ENCODE measurements around the gene MOV10L1.

MOV10L1 gene

GRCh38 chr22:50051930-50052329 lies 37.9 kb upstream of the MOV10L1 start:
- H2AFZ ChIP-seq (ENCODE audit: low read depth, low read length) = no peak overlapping the region
- no peaks in the 10 kb centered on the region for H3K27me3 ChIP-seq (ENCODE audit: insufficient read depth, low read length)
- H3K9me3 ChIP-seq (ENCODE audit: low read length) = no peaks in the 10 kb centered on the region
- H3K4me3 ChIP-seq (ENCODE audit: low read length) = no peak overlapping the region
- no peaks in the 10 kb centered on the region for H3K4me1 ChIP-seq (ENCODE audit: insufficient read depth, low read length)
- H3K36me3 ChIP-seq (ENCODE audit: insufficient read depth, low read length) = no peaks in the 10 kb centered on the region

DNA sequence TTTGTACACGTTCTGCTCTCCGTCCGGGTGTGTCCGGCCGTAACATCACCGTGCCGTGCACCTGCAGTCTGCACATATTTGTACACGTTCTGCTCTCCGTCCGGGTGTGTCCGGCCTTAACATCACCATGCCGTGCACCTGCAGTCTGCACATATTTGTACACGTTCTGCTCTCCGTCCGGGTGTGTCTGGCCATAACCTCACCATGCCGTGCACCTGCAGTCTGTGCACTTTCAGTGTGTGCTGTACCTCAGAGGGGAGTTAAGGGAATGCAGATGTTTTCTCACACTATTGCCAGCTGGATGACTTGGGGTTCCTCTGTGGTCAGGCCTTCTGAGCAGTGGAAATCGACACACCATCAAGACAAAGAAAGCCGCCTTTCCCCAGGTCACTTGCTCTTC lies 35.9 kb upstream of the MOV10L1 start:
- Histone ChIP-seq H3K4me1 (ENCODE audit: insufficient read depth, low read length) (peaks cover 3% of the 10 kb centered on the region), H3K36me3 (ENCODE audit: insufficient read depth, low read length) (no peaks in the 10 kb centered on the region), H3K9me3 (ENCODE audit: low read length) (no peaks in the 10 kb centered on the region), H3K27me3 (ENCODE audit: insufficient read depth, low read length) (no peaks in the 10 kb centered on the region), H3K4me3 (ENCODE audit: low read length) (no peak overlapping the region), H2AFZ (ENCODE audit: low read depth, low read length) (no peak overlapping the region)

- H3K36me3 ChIP-seq (ENCODE audit: insufficient read depth, low read length) = no peaks in the 10 kb centered on the region
- peaks cover 10% of the 10 kb centered on the region for H3K4me1 ChIP-seq (ENCODE audit: insufficient read depth, low read length)
- no peak overlapping the region for H2AFZ ChIP-seq (ENCODE audit: low read depth, low read length)
- H3K9me3 ChIP-seq (ENCODE audit: low read length) = no peaks in the 10 kb centered on the region
- H3K27me3 ChIP-seq (ENCODE audit: insufficient read depth, low read length) = peaks cover 3% of the 10 kb centered on the region
- no peak overlapping the region for H3K4me3 ChIP-seq (ENCODE audit: low read length)
These were observed 33.4 kb upstream of the MOV10L1 start for GRCh38 chr22:50056214-50056972.

DNA sequence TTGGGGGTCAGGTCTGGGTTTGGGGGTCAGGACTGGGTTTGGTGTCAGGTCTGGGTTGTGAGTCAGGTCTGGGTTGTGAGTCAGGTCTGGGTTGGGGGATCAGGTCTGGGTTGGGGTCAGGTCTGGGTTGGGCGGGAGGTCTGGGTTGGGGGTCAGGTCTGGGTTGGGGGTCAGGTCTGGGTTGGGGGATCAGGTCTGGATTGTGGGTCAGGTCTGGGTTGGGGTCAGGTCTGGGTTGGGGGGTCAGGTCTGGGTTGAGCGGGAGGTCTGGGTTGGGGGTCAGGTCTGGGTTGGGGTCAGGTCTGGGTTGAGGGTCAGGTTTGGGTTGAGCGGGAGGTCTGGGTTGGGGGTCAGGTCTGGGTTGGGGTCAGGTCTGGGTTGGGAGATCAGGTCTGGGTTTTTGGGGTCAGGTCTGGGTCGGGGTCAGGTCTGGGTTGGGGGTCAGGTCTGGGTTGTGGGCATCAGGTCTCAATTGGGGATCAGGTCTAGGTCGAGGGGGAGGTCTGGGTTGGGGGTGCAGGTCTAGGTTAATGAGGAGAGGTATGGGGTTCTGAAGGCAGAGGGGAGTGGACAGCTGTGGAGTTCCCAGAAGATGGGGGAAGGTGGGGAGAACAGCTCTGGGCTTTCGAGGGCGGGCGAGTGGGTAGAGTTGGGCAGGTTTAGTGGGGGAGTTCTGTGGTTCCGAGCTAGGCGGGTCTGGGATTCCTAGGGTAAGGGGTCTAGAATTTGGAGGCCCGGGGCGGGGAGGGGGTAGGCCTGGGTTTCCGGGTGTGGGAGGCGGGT lies 32.3 kb upstream of the MOV10L1 start:
- Histone ChIP-seq H2AFZ (ENCODE audit: low read depth, low read length) (no peak overlapping the region), H3K36me3 (ENCODE audit: insufficient read depth, low read length) (no peaks in the 10 kb centered on the region), H3K4me3 (ENCODE audit: low read length) (no peak overlapping the region), H3K27me3 (ENCODE audit: insufficient read depth, low read length) (peaks cover 3% of the 10 kb centered on the region), H3K9me3 (ENCODE audit: low read length) (no peaks in the 10 kb centered on the region), H3K4me1 (ENCODE audit: insufficient read depth, low read length) (peaks cover 10% of the 10 kb centered on the region)

DNA sequence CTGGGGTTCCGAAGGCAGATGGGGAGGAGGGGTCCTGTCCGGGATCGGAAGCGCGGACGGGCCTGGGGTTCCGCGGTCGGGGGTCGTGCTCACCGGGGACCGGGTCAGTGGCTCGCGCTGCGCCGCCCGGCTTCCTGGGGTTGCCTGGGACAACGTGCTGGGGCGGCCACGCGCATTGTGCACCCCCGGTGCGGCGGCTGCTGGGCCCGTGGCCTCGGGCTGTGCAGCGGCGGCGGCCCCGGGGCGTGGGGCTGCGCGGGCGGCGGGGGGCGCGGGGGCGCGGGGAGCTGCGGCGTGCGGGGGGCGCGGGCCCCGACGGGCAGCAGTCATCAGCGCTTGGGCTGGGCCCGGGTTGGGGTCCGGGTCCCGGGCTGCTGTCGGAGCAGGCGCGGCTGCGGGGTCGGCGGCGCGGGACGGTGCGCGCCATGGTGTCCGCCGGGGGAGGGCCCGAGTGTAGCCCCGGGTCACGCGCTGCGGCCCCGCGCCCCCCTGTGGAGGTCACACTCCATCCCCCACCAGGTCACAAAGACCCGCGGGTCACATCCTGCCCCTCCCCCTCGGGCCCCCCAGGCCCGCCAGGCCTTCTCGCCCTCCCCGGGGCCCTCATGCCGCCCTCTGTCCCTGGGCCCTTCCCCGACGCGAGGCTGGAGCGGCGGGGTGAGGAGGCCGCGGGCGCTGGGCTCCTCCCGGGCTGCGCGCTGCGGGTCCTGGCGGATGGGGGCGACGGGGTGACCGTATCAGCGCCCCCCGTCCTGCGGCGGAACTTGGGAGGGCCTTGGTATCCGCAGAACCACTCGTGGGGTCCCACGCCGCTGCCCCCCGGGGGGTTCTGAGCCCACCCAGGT lies 31.5 kb upstream of the MOV10L1 start, which contains the start of gene TTLL8:
Gene TTLL8, minus strand, starts transcription at position 238 of the 845 bp plus-strand sequence.
- no peak within 1 kb of the TSS for H3K4me3 ChIP-seq (ENCODE audit: low read length)
- peak within 1 kb of the TSS; percentile 37 for H2AFZ ChIP-seq (ENCODE audit: low read depth, low read length)
- peaks cover 3% of the 10 kb centered on the region for H3K27me3 ChIP-seq (ENCODE audit: insufficient read depth, low read length)
- H3K9me3 ChIP-seq (ENCODE audit: low read length) = no peaks in the 10 kb centered on the region
- no peaks in the 10 kb centered on the region for H3K36me3 ChIP-seq (ENCODE audit: insufficient read depth, low read length)
- peaks cover 10% of the 10 kb centered on the region for H3K4me1 ChIP-seq (ENCODE audit: insufficient read depth, low read length)

DNA sequence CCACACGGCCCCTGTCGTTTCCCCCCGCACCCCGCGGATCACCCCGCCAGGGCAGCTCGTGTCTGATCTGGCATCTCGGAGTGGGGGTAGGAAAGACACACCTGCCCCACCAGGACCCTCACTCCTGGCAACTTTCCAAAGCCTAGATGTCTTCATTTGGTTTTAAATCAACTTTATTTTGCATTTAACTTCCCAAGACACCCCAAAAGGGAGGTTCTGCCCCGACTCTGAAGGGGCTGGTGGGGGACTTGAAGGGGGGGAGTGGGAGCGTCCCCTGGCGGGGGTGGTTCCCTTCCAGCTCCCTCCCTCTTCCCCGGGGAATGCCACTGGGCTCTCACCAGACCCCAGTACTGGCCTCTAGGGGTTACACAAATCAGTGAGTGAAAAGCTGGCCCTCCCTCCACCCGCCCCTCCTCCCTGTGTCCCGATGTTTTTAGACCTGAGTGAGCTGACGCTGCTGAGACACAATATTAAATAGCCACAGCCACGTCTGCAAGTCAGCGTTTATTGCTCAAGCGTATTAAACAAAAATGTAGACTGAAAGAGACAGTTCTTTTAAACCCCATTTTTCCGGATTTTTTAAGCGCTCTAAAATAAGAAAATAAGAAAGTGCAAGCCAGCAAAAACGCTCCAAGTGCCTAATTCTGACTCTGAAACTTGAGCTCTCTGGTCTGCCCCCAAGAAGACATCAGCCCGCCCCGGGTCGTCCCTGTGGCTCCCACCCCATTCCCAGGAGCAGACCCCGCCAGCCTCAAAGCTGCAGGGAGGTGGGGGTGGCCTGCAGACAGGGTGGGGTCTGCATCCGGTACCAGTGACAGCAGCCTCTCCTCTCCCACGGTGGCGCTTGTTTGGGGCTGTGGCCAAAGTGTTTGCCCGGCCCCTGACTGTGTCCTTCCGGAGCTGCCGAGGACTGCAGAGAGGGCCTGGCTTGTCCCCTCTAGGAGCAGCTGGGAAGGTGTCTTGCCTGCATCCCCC lies 30.6 kb upstream of the MOV10L1 start:
- H3K36me3 ChIP-seq (ENCODE audit: insufficient read depth, low read length) = no peaks in the 10 kb centered on the region
- peaks cover 10% of the 10 kb centered on the region for H3K4me1 ChIP-seq (ENCODE audit: insufficient read depth, low read length)
- peaks cover 3% of the 10 kb centered on the region for H3K27me3 ChIP-seq (ENCODE audit: insufficient read depth, low read length)
- H3K9me3 ChIP-seq (ENCODE audit: low read length) = no peaks in the 10 kb centered on the region
- peak overlapping the region; percentile 37 for H2AFZ ChIP-seq (ENCODE audit: low read depth, low read length)
- H3K4me3 ChIP-seq (ENCODE audit: low read length) = no peak overlapping the region

DNA sequence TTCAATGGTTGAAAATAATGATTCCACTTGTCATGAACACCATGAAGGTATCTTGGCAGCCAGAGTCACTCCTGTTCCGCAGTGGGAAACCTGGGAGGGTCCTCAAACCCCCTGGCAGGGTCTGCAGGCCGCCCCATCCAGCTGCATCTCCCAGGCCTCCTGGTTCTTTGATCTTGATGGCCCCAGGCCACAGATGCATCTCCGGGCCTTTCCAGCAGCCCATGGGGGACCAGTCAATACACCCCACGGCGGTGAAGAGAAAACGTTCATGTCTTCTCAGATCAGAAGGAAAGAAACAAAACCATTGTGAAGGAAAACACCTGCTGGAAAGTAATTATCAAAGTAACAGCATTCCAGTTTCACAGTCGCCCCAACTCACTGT lies 29.9 kb upstream of the MOV10L1 start:
- Histone ChIP-seq H3K4me3 (ENCODE audit: low read length) (no peak overlapping the region), H3K4me1 (ENCODE audit: insufficient read depth, low read length) (peaks cover 10% of the 10 kb centered on the region), H3K36me3 (ENCODE audit: insufficient read depth, low read length) (no peaks in the 10 kb centered on the region), H3K27me3 (ENCODE audit: insufficient read depth, low read length) (peaks cover 3% of the 10 kb centered on the region), H3K9me3 (ENCODE audit: low read length) (no peaks in the 10 kb centered on the region), H2AFZ (ENCODE audit: low read depth, low read length) (peak overlapping the region; percentile 37)

- Histone ChIP-seq H3K36me3 (ENCODE audit: insufficient read depth, low read length) (no peaks in the 10 kb centered on the region), H3K9me3 (ENCODE audit: low read length) (no peaks in the 10 kb centered on the region), H3K4me1 (ENCODE audit: insufficient read depth, low read length) (peaks cover 10% of the 10 kb centered on the region), H2AFZ (ENCODE audit: low read depth, low read length) (no peak overlapping the region), H3K4me3 (ENCODE audit: low read length) (no peak overlapping the region), H3K27me3 (ENCODE audit: insufficient read depth, low read length) (peaks cover 3% of the 10 kb centered on the region)
These were observed 29.2 kb upstream of the MOV10L1 start for GRCh38 chr22:50060441-50061140.

GRCh38 chr22:50061141-50061823 lies 28.5 kb upstream of the MOV10L1 start:
- no peak overlapping the region for H3K4me3 ChIP-seq (ENCODE audit: low read length)
- H3K9me3 ChIP-seq (ENCODE audit: low read length) = no peaks in the 10 kb centered on the region
- peaks cover 3% of the 10 kb centered on the region for H3K27me3 ChIP-seq (ENCODE audit: insufficient read depth, low read length)
- peaks cover 10% of the 10 kb centered on the region for H3K4me1 ChIP-seq (ENCODE audit: insufficient read depth, low read length)
- H3K36me3 ChIP-seq (ENCODE audit: insufficient read depth, low read length) = no peaks in the 10 kb centered on the region
- H2AFZ ChIP-seq (ENCODE audit: low read depth, low read length) = no peak overlapping the region

GRCh38 chr22:50061824-50062355 lies 27.9 kb upstream of the MOV10L1 start:
- Histone ChIP-seq H3K4me3 (ENCODE audit: low read length) (no peak overlapping the region), H2AFZ (ENCODE audit: low read depth, low read length) (no peak overlapping the region), H3K36me3 (ENCODE audit: insufficient read depth, low read length) (no peaks in the 10 kb centered on the region), H3K9me3 (ENCODE audit: low read length) (no peaks in the 10 kb centered on the region), H3K27me3 (ENCODE audit: insufficient read depth, low read length) (peaks cover 3% of the 10 kb centered on the region), H3K4me1 (ENCODE audit: insufficient read depth, low read length) (peaks cover 10% of the 10 kb centered on the region)

DNA sequence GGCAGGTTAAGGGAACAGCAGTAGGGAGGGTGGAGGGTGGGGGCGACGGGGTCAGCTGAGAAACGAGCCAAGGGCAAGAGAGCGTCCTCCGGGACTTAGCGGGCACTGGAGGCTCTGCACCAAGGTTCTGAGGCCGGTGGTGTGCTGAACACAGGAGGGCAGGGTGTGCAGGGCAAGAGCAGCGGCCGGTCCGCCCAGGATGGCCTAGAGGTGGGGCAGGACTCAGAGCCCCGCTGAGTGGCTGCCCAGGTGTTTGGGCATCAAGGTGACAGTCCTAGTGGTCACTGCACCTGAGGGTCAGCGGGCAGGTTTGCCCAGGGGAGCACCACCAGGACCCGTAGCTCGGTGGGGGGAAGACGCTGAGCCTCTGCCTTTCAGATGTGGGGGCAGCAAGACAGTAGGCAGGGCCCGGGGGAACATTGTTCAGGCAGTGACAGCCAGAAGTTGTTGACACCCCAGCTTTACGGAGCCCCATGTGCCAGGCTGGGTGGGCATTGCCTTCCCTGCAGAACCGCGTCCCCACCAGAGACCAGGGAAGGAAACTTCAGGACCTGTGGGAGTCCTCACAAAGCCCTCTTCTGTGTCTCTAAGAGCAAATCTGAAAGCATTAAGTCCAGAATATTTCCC lies 27.2 kb upstream of the MOV10L1 start:
- peaks cover 3% of the 10 kb centered on the region for H3K27me3 ChIP-seq (ENCODE audit: insufficient read depth, low read length)
- peaks cover 10% of the 10 kb centered on the region for H3K4me1 ChIP-seq (ENCODE audit: insufficient read depth, low read length)
- no peaks in the 10 kb centered on the region for H3K36me3 ChIP-seq (ENCODE audit: insufficient read depth, low read length)
- H3K4me3 ChIP-seq (ENCODE audit: low read length) = no peak overlapping the region
- no peaks in the 10 kb centered on the region for H3K9me3 ChIP-seq (ENCODE audit: low read length)
- H2AFZ ChIP-seq (ENCODE audit: low read depth, low read length) = no peak overlapping the region

All from neuron (in vitro differentiated cells).